Gastrocnemius medialis (tissue), 4 donors: ENCODE data around the gene TTC31.

Experiments
- POLR2A ChIP-seq, 2 donors: fragments of 450-650 bp; IDR thresholded peaks; one replicate each; pipeline ENCODE4 v1.6.1; 2017; ENCODE audit warnings: antibody characterized with exemption in 2 of 2, mild to moderate bottlenecking in 2 of 2, moderate library complexity in 2 of 2
- TF ChIP-seq, protein P1 (sequence below), 5 experiments: fragments of 450-650 bp in 3 of 5; fragments of 200-600 bp in 2 of 5; sonication (generic) in 2 of 5; IDR thresholded peaks in 4 of 5; conservative IDR thresholded peaks in 1 of 5; 1 replicate in 4 of 5; 2 replicates in 1 of 5; pipeline ENCODE4 v1.5.1; 2016 to 2019; ENCODE audit warnings: antibody characterized with exemption in 5 of 5, mild to moderate bottlenecking in 3 of 5, moderate library complexity in 3 of 5

GRCh38 chr2:74515271-74515980 is 32.5 kb downstream of the TTC31 start:
- TF ChIP-seq, protein P1, sequence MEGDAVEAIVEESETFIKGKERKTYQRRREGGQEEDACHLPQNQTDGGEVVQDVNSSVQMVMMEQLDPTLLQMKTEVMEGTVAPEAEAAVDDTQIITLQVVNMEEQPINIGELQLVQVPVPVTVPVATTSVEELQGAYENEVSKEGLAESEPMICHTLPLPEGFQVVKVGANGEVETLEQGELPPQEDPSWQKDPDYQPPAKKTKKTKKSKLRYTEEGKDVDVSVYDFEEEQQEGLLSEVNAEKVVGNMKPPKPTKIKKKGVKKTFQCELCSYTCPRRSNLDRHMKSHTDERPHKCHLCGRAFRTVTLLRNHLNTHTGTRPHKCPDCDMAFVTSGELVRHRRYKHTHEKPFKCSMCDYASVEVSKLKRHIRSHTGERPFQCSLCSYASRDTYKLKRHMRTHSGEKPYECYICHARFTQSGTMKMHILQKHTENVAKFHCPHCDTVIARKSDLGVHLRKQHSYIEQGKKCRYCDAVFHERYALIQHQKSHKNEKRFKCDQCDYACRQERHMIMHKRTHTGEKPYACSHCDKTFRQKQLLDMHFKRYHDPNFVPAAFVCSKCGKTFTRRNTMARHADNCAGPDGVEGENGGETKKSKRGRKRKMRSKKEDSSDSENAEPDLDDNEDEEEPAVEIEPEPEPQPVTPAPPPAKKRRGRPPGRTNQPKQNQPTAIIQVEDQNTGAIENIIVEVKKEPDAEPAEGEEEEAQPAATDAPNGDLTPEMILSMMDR (IDR thresholded peaks at IDR 0.05 in 4 of 5, conservative IDR thresholded peaks at IDR 0.05 in 1 of 5), result no peak
- no peak for TF ChIP-seq POLR2A (IDR thresholded peaks at IDR 0.05)
